TTC549 (cell line): ENCODE measurements around the gene EIF4E1B.

ENCODE experiments used
- FAIRE-seq: peaks from 2 replicates; lab custom pipeline; 2012; peaks lifted over from hg19 to GRCh38; lab: Jason Lieb, UNC

Gene EIF4E1B

GRCh38 chr5:176628406-176629228 is 1.9 kb upstream of the EIF4E1B start:
- no peak for FAIRE-seq

- FAIRE-seq, result no peak
Observed at GRCh38 chr5:176629317-176629852, 1.1 kb upstream of the EIF4E1B start.

- FAIRE-seq, result no peak
Observed at GRCh38 chr5:176630681-176631222, 277 bp downstream of the EIF4E1B start.

- FAIRE-seq, result no peak
Observed at GRCh38 chr5:176631383-176632200, 1.1 kb downstream of the EIF4E1B start.

GRCh38 chr5:176632745-176633144 is 2.3 kb downstream of the EIF4E1B start:
- FAIRE-seq, result no peak

- FAIRE-seq, result no peak
Observed at GRCh38 chr5:176633598-176633997, 3.1 kb downstream of the EIF4E1B start.

- FAIRE-seq, result no peak
Observed at GRCh38 chr5:176636426-176636825, 6.0 kb downstream of the EIF4E1B start.

- FAIRE-seq, result no peak
Observed at GRCh38 chr5:176637556-176637955, 7.1 kb downstream of the EIF4E1B start.

- no peak for FAIRE-seq
Observed at GRCh38 chr5:176638437-176638836, 8.0 kb downstream of the EIF4E1B start.

- no peak for FAIRE-seq
Observed at GRCh38 chr5:176639208-176639607, 8.7 kb downstream of the EIF4E1B start.

GRCh38 chr5:176639981-176640380 is 9.5 kb downstream of the EIF4E1B start:
- no peak for FAIRE-seq

- no peak for FAIRE-seq
Observed at GRCh38 chr5:176640616-176641015, 10.1 kb downstream of the EIF4E1B start.

- no peak for FAIRE-seq
Observed at GRCh38 chr5:176642675-176643490, 12.4 kb downstream of the EIF4E1B start.

GRCh38 chr5:176643491-176644219 is 13.2 kb downstream of the EIF4E1B start:
- FAIRE-seq, result no peak

GRCh38 chr5:176644294-176644693 is 13.8 kb downstream of the EIF4E1B start:
- FAIRE-seq, result no peak

- no peak for FAIRE-seq
Observed at GRCh38 chr5:176644878-176645670, 14.6 kb downstream of the EIF4E1B start.

GRCh38 chr5:176646049-176646706 is 15.7 kb downstream of the EIF4E1B start:
- FAIRE-seq, result no peak

- no peak for FAIRE-seq
Observed at GRCh38 chr5:176646707-176647029, 16.2 kb downstream of the EIF4E1B start.

GRCh38 chr5:176647030-176647842 is 16.8 kb downstream of the EIF4E1B start, which contains the start of gene TSPAN17:
TSS of gene TSPAN17 (plus strand) at chr5:176647484. CDS start at chr5:176647616, 132 bp downstream.
- peak; percentile 87 for FAIRE-seq
